CD4-positive, alpha-beta T cell treated with Interleukin-1 beta for 1 hour (primary cell): Measurements from ENCODE around the gene MAP10.
"Not testable (repeated sequence)": the region's sequence is repeated elsewhere in the genome, so short reads cannot be mapped to it uniquely, and the experiment has no call there.

ENCODE experiments used
- DNase-seq, 2 donors: peaks; one replicate each; pipeline ENCODE4 v3.0.0-alpha.2; 2020 to 2022

The MAP10 gene, protein sequence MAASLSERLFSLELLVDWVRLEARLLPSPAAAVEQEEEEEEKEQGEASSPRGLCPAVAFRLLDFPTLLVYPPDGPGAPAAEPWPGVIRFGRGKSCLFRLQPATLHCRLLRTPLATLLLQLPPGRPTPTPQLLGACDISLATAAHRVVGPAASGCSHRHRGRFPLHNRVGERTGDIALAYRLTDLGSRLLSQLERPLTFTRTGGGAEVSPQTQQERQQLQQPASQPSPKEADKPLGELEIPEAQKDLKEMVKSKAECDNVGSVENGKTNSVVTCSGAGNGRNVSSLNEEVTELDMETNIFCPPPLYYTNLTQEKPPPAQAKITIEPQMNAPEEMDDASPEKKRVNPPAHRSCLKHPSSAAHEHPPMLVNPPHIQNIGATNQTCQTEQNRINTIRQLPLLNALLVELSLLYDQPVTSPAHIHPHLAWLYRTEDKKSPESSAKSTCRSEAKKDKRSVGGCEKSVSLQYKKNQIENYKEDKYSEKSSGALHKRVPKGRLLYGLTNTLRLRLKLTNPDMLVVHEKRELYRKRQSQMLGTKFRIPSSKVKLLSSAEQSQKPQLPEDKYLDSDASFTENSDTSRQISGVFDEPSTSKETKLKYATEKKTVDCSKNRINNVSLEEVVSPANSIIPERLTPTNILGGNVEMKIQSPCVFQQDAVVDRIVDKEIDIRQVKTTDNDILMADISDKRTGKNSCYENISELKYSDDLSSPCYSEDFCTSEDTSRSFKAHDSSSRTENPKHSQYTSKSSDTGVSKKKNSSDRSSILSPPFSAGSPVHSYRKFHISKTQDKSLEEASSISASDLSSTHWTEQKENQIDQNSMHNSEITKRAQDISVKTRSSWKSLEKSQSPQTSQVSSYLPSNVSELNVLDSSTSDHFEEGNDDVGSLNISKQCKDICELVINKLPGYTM

DNA sequence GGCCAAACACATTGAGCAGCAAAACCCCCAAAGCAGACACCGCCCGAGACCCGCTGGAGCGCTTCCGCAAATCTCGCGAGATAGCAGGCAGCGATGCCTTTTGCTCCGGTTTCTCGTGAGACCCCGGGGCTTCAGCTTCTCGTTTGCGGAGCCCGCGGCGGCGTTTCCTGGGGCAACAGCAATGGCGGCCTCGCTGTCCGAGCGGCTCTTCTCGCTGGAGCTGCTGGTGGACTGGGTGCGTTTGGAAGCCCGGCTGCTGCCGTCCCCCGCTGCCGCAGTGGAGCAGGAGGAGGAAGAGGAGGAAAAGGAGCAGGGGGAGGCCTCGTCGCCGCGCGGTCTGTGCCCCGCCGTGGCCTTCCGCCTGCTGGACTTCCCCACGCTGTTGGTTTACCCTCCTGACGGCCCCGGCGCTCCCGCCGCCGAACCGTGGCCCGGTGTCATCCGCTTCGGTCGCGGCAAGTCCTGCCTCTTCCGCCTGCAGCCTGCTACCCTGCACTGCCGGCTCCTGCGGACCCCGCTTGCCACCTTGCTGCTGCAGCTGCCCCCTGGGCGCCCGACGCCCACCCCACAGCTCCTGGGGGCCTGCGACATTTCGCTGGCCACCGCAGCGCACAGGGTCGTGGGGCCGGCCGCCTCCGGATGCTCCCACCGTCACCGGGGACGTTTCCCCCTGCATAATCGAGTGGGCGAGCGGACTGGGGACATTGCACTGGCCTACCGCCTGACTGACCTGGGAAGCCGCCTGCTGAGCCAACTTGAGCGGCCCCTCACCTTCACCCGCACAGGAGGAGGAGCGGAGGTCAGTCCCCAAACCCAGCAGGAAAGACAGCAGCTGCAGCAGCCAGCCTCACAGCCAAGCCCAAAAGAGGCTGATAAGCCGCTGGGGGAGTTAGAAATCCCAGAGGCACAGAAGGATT is at the start of gene MAP10:
Gene MAP10, plus strand, starts transcription at position 148 of the 917 bp plus-strand sequence. Its CDS starts 34 bp downstream, at position 182.
- peak; percentile 78 to 83 for DNase-seq

DNA sequence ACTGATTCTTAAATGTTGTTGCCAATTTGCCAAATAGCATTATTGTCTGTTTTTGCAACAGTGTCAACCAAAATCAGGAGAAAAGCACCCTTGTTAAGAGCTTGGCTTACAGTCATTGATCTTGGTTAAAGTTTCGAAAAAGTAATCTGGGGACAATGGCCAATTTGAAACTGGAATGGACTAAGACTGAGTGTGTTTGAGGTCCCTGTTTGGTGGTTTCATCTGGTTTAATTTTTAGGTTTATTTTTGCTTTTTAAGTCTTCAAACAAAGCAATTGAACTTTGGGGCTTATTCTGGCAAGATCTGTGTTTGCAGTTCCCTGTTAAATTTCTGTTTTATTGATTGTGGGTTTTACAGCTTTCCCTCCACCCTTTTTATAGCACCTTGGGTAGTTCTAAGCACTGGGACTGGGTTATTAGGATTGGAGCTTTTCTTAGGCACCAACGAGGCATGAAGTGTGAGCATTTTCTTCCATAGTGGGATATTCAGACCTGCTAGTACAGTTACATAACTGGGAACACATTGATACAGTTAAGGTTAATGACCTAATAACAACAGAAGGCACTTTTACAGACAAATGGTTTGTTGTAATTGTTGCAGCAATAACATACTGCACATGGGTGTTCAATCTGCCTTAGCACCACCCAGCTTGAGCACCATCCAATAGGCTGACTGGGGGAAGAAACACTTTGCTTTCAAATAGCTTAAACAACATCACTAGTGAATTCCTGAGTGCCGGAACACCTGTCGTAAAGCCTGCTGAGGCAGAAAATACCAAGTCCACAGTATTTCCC is 40.6 kb upstream of the MAP10 start:
- DNase-seq, result no peak

DNA sequence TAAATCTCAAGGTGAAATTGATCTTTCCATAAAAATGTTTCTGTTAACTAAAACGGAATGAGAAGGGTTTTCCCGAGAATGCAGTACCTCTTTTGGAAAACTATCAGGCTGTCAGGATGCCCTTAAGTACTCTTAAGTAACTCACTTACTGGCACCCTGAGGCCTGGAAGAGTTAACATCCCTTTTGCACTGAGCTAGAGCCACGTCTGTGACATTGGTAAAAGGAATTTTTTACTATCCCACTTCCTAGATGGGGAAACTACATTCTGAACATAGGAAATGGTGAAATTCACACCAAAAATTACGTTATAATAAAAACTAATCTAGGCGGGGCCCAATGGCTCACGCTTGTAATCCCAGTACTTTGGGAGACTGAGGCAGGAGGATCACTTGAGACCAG is 39.7 kb upstream of the MAP10 start:
- DNase-seq, result no peak

DNA sequence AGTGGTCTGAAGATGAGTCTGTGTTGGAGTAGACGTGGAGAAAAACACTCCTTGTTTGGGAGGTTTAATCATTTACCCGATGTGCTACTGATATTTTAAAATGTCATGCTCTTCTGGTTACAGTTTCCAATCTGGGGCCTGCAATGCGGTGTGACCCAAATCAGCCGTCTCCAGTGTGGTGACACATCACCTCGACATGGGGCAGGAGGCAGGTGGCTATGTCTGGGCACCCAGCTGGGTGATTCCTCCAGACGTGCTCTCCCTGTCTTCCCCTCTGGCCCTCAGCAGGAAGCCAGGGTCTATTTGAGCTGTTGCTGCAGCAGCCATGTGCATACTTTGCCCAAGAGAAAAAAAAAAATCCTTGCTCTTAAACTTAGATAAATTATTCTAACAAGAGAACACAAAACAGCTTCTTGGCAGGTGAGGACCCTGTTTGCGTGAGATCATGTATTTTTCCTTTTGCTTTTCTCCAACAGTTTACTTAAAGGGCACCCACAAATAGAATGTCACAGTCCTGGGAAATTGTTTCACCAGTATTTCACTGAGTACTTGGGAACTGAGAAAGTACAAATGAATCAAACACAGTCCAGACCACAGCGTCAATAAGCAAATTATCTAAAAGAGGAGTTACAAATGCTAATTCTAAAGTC is 38.9 kb upstream of the MAP10 start:
- DNase-seq, result no peak

DNA sequence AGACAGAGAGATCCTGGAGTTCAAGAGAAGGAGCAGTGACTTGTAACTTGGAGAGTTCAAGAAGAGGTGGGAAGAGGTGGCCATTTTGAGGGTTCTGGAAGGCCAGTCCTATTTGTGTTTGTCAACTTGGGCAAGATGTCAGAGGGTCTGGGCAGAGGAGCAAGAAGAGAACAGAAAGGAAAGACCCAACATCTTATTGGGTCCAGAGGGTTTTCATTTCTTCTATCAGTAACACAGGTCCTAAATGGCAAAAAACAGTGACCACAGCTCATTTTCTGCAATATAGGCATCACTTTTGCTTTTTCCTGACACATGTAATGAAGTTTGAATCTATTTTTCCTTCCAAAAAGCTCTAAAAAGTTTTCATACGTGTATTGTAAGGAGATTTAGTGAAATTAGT is 38.3 kb upstream of the MAP10 start:
- no peak for DNase-seq

DNA sequence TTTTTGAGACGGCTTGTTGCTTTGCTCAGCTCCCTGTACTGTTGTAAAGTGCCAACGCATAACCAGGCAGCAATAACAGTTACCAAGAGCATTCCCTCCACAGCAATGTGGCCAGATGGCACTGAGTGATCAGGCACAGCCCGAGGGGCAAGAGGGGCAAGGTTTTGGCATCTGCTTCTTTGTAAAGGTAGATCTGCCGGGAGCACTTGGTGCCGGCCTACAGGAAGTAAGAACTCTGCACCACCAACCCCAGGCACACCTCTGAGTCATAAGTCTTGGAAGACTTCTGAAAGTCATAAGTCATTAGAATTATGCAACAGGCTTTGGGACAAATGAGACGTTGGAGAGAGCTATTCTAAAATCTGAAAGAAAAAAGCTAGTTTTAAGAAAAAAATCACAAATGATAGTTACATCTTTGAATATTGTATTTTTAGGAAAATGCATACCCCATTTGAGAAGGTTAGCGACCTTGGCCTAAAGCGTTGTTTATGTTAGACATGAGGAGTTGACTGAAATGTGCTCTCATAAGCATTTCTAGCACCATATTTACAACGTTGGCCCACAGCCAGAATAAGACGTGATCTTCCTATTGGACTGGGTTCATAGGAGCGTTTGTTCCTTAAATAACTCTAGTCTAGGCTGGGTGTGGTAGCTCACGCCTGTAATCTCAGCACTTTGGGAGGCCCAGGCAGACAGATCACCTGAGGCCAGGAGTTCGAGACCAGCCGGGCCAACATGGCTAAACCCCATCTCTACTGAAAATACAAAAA is 37.7 kb upstream of the MAP10 start:
- peak in 1 of 2 donors; percentile 15 for DNase-seq

DNA sequence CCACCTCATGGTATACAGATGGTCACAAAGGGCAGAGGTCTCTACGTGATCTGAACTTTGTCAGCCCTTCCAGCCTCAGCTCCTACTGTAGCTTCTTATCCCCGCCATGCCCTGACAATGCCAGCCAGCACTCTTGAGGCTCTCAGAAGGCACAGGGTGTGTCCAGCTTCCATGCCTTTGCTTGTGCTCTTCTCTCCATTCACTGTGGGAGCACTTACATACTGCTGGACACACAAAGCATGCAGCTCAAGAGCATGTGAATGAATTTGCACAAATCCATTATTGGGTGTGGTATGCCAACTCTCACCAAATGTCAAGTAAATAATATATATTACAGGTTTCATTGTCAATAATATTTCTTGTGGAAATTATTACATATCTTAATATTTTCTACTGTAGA is 36.4 kb upstream of the MAP10 start:
- no peak for DNase-seq

DNA sequence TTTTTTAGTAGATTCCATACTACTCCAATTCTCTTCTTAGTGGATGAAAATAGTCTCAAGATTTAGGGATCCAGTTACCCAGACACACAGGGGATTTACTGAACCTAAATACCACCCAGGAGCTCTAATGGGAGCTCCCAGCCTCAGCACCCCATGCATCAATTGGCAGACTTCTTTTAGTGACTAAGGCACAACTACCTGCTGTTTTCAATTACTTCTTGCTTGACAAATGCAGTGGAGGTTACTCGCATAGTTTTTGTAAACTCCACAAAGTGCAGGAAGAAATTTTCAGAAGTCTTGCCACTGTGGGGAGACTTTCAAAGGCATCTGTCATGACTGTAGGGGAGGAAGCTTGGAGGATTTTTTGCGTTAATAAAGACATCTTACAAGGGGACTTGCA is 35.5 kb upstream of the MAP10 start:
- no peak for DNase-seq

DNA sequence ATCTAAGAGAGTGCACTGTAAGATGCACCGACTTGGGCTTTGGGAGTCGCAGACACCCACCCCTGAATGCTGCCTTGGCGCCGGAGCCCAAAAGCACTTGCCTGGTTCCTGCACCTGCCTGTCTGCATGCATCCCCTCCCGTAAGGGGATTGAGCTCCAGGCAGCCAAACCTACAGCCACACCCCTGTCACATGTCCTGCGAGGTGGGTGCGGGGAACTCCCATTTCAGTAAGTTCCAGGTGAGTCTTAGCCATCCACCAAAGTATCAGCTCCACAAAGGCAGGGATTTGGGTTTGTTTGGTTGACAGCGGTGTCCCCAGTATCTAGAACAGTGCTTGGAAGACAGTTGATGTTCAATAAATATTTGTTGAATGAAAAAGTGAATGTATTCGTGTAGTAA is 31.5 kb upstream of the MAP10 start:
- DNase-seq, result no peak

DNA sequence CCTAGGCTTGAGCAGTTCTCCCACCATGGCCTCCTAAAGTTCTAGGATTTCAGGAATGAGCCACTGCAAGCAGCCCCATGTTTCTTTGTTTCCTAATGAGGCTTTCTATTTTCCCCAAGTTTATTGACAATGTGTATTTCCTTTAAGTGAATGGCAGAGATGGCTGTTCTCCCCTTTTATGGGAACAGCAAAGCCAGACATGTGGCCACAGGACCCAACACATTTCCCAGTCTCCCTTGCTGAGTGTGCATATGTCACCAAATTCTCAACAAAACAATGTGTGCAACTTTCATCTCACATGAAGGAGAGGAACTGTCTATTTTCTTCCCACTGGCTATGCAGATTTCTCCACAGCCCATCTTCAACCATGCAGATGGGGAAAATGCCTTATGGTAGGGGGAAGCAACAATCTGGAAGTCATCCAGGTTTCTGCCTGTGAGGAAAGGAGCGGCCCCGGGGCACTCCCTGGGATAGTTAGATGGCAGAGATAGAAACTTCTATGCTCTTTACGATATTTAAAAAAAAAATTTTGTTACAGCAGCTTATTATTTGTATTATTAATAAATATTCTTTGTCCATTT is 28.6 kb upstream of the MAP10 start:
- DNase-seq, result no peak

DNA sequence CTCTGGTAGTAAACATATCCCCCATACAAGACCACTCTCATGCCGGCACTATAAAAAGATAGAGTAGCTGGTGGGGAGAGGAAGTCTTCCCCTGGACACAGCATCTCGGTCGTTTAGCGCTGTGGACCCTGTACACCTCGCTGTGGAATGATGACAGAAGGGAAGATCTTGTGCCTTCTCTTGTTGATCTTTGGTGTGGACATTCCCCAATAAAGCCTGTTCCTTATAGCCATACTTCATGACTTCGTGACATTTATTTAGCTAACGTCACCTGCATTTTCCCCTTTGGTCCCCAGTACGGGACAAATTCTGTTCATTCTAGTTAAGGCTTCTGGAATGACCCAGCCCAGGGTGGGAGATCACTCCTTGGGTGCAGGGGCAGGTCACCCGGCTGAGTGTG is 24.9 kb upstream of the MAP10 start:
- DNase-seq, result no peak

DNA sequence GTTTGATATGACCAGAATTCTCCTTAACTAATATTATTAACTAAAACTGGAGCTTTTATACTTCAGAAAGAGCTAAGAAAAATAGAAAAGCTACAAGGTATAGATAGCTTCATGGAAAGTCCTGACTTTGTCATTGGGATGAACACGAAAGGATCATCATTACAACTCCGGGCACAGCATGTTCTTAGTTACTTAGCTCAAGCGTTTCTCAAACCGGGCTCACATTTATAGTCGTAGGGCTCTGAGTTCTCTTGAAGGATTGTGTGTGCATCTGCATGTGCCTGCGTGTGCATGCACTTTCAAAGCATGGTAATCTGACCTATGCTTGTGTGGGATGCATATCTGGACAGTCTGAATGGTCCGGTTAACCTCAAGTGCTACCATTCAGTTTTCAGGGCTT is 20.4 kb upstream of the MAP10 start:
- DNase-seq, result no peak

DNA sequence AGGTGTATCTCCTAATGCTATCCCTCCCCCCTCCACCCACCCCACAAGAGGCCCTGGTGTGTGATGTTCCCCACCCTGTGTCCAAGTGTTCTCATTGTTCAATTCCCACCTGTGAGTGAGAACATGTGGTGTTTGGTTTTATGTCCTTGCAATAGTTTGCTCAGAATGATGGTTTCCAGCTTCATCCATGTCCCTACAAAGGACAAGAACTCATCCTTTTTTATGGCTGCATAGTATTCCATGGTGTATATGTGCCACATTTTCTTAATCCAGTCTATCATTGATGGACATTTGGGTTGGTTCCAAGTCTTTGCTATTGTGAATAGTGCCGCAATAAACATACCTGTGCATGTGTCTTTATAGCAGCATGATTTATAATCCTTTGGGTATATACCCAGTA is 19.6 kb upstream of the MAP10 start:
- DNase-seq, result not testable (repeated sequence)

DNA sequence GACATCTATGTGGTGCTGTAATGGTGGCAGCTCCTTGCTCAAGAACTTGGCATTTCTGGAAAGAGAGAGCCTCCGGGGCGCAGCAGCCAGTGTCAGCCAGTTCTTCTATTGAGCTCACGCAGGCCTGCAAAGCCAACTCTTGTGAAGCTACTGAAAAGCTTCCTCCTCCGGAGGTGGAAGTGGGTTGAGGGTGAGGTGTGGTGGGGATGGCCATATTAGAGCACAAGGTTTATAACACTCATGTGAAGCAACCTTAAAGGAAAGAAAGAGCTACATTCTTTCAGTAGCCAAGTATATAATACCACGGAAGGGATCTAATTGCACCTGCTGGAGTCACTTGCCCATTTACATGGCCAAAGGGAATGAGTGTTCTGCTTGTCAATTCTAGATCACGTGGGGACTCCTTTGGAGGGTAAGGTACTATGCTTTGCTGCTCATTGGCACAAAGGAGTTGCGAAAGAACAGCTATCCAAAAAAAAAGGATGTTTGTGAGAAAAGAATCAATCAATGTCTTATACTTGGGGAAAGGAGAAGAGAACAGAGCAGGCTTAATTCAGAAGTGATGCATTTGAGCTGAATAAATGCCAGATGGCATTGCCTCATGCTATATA is 18.3 kb upstream of the MAP10 start:
- no peak for DNase-seq

DNA sequence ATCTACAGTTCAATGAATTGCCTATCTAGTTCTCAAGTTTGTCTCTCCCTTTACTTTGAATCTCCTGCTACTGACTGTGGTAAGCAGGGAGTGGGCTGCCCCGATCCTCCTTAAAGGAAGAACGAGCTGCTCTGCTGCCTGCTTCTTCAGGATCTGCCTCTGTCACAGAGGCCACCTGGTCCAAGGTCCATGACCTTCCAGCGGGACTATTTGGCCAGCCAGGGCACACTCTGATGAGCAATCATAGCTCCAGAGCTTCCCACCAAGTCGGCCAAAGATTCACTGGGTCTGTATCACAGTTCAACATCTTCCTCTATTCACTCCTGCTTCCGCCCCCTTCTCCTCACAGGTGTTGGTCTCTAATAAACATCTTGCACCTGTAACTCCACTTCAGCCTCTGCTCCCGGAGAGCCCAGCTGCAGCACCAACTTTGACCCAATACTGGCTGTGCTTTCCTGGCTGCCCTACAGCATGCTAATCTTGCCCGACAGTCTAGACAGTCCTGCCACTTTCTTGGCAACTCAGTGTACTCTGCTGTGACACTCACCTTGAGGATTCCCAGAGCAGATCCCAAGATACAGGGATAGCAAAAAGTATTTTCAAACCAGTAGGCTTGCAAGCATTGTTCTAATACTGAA is 16.9 kb upstream of the MAP10 start:
- no peak for DNase-seq

DNA sequence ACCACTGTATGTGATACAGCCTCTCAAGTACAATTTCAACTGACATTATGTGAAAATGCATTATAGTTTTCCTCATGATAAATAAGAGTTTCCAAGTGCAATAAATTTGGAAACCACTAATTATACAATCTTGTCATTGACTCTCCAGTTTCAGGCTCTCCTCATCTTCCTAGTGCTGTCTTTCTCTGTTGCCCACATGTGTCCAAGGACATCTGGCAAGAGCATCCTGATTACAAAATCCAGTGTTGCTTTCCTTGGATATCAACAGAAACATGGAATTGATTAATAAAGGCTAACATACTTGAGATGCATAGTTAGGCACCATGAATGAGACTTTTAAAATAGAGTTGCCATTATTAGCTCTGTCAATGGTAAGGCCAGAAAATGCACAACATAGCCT is 15.6 kb upstream of the MAP10 start:
- no peak for DNase-seq

DNA sequence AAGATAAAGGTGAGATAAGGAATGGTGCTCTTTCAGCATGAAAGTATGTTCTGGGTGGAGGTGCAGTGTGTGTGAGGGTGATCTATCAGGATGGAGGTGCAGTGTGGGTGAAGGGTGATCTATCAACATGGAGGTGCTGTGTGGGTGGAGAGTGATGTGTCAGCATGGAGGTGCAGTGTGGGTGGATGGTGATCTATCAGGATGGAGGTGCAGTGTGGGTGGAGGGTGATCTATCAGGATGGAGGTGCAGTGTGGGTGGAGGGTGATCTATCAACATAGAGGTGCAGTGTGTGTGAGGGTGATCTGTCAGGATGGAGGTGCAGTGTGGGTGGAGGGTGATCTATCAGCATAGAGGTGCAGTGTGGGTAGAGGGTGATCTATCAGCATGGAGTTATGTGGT is 12.3 kb upstream of the MAP10 start:
- no peak for DNase-seq

DNA sequence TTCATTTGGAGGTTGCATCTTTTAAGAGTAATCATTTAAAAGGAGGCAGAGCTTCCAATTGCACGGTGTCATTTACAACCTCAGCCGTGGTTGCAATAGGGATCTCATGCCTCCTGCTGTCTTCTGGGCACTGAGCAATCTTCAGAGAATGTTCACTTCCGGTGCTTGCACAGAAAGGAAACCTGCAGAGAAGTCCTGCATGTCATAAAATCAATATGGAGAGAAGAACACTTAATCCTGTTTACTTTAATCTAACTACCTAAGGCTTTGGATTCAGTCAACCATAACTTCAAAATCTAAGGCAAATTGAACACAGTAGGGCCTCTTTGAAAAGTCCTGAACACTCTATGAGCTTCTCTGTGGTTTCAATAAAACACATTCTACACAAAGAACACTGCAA is 11.3 kb upstream of the MAP10 start:
- peak in 1 of 2 donors; percentile 8 for DNase-seq

DNA sequence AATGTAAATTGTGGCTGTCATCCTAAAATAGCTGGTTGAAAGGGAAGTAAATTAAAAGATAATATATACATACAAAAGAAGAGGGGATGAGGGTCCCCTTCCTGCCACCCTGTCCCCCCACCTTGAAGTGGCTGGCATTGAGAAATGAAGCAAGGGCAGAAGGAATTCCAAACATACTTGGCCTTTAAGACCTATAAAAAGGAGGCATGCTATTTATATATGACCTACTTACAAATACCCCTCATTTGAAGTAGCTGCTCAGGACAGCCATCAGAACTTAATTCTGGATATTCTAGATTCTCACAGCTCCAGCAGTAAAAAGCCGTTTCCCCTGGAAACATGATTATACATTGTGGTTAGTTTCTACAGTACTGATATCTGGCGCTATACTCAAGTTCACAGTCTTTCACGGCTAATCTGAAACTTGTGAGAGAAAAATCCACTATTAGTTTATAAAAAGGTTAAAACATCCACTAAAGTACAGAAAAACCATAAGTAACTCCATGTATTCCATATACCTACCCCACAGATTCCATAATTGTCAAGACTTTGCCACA is 9.6 kb upstream of the MAP10 start:
- no peak for DNase-seq
